ENCODE results near the gene CLEC4D.

- TF ChIP-seq EHMT2 (IDR thresholded peaks at IDR 0.05; ENCODE audit: low read depth) (no peak), CTCF (IDR thresholded peaks at IDR 0.05) (no peak), MAX (IDR thresholded peaks at IDR 0.05) (no peak), BHLHE40 (IDR thresholded peaks at IDR 0.05; ENCODE audit: low read depth, low read length) (no peak), POLR2A (IDR thresholded peaks at IDR 0.05; ENCODE audit: low read length) (no peak), USF2 (IDR thresholded peaks at IDR 0.05) (no peak), REST (IDR thresholded peaks at IDR 0.05) (no peak), RAD21 (conservative IDR thresholded peaks at IDR 0.05 in 1 of 2, IDR thresholded peaks at IDR 0.05 in 1 of 2) (no peak), EP300 (IDR thresholded peaks at IDR 0.05) (no peak), CHD2 (IDR thresholded peaks at IDR 0.05; ENCODE audit: low read length, partially characterized antibody) (no peak), SREBF2 (IDR thresholded peaks at IDR 0.05) (no peak), ATOH8 (CRISPR knock-in tag; IDR thresholded peaks at IDR 0.05; ENCODE audit: low read depth) (no peak)
Observed at GRCh38 chr12:8475508-8476203, 37.6 kb upstream of the CLEC4D start.
